ENCODE data around the gene GRHL3.
A peak's percentile ranks its signal among the peaks of the same experiment; 100 is the strongest.

Gene GRHL3

GRCh38 chr1:24392982-24393650, 74.0 kb downstream of the GRHL3 start:
- H3K27ac ChIP-seq, result no peak overlapping the region
- ChIA-PET CTCF (interaction anchor here (0.7 to 4.7 kb wide), 12 partner anchors 16 to 437 kb away, joined by 3 to 150 read pairs (median 4); no protein-coding TSS in a partner anchor), POLR2A (ENCODE audit: low non-redundant PET) (interaction anchor here (0.5 to 0.9 kb wide), 2 partner anchors 22 to 192 kb away, joined by 3 read pairs; partner anchors contain the start of gene NIPAL3)
- TF ChIP-seq CTCF (conservative IDR thresholded peaks at IDR 0.05; ENCODE audit: low read depth), result no peak
- DNase-seq (ENCODE audit: low spot score), result no peak

DNA sequence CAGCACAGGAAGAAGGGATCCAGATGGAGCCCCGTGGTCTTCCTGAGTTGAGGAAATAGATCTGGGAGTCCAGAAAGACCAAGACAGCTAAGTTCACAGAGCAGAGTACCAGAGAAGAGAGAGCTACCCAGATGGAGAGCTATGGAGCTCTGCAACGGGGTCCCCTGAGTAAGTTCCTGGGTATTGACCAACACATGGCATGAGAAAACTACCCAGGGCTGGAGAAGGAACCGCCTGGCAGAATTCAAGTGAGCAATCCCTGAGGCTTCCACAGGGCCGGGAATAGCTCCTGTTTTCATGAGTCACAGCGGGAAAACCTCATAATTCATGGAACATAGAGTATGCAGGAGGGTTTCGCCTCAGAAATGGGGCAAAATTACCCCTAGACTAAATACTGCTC, 74.7 kb downstream of the GRHL3 start:
- CTCF ChIA-PET, result interaction anchor here (0.6 to 4.7 kb wide), 5 partner anchors 190 to 436 kb away, joined by 3 to 150 read pairs (median 4); partner anchors contain the start of gene IFNLR1
- TF ChIP-seq CTCF (conservative IDR thresholded peaks at IDR 0.05; ENCODE audit: low read depth), result no peak
- DNase-seq (ENCODE audit: low spot score), result peak; percentile 85

GRCh38 chr1:24400065-24400464, 80.9 kb downstream of the GRHL3 start:
- ChIA-PET POLR2A (ENCODE audit: low non-redundant PET) (no interaction called here), CTCF (interaction anchor here (0.6 kb wide), 1 partner anchor 1630 kb away, joined by 3 read pairs; no protein-coding TSS in a partner anchor)
- H3K27ac ChIP-seq, result no peak overlapping the region
- no peak for DNase-seq (ENCODE audit: low spot score)
- no peak for TF ChIP-seq CTCF (conservative IDR thresholded peaks at IDR 0.05; ENCODE audit: low read depth)

More for the DNA sequence above, 74.7 kb downstream of the GRHL3 start:
- POLR2A ChIA-PET (ENCODE audit: low non-redundant PET), result interaction anchor here (0.6 to 0.9 kb wide), 2 partner anchors 22 to 107 kb away, joined by 3 read pairs; partner anchors contain the start of gene NIPAL3
- H3K27ac ChIP-seq, result peak overlapping the region; percentile 80

GRCh38 chr1:24403806-24404205, 84.6 kb downstream of the GRHL3 start:
- POLR2A ChIA-PET (ENCODE audit: low non-redundant PET), result no interaction called here
- H3K27ac ChIP-seq, result no peak overlapping the region
- CTCF ChIA-PET, result no interaction called here
- no peak for TF ChIP-seq CTCF (conservative IDR thresholded peaks at IDR 0.05; ENCODE audit: low read depth)
- DNase-seq (ENCODE audit: low spot score), result no peak

Measured in RWPE1 (cell line).